OCI-LY3 (cell line): ENCODE results near the gene NDFIP2.

Experiments used
- CTCF ChIP-seq: fragments of 200-600, 300-600 bp; sonication (generic); IDR thresholded peaks from 2 replicates; pipeline ENCODE4 v1.5.1; 2014; ENCODE audit warnings: antibody characterized with exemption, low read length, low read depth
- EZH2phosphoT487 ChIP-seq: fragments of 200-600 bp; shearing (Covaris generic); IDR thresholded peaks from 2 replicates; pipeline ENCODE4 v1.6.1; 2018; ENCODE audit warnings: antibody characterized with exemption, mixed run types, low read depth

DNA sequence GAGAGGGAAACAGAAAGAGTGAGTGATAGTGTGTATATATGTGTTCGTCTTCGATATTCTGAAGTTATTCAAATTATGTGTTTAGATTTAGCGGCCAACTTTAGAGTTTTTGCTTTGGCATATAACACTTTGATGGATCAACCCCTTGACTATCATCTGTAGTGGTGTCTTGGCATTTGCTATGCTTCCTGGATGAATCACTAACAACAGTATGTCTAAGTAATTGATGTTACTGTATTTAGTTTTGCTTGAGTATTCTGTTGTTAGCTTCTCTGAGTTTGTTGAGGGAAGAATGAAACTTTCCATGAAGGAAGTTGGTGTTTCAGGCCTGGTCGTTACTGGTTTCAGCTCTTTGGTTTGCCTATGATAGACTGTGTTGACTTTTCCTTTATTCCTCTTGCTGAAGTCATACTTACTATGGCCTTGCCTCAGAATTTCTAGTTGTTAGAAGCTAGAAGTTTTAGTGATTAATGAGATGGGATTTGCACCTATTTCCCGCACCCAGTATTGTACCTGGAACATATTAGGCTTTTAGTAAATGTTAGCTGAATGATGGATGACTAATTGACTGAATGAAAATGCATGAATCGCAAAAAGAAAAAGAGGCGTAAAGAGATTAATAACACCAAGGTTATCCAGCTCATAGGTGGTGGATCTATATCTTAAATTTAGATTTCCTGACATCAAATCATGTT lies 20.7 kb downstream of the NDFIP2 start:
- TF ChIP-seq EZH2phosphoT487 (no peak), CTCF (no peak)
